Choroid plexus epithelial cell (primary cell): ENCODE measurements around the gene TCERG1L.

Experiments used
- DNase-seq: peaks from one replicate; pipeline ENCODE4 v3.0.0-alpha.2; 2010; ENCODE audit warnings: low read depth
- H3K4me3 ChIP-seq: 2 replicates; pipeline ENCODE4 v1.5.1; 2011; ENCODE audit warnings: low read depth, mild to moderate bottlenecking, control low read depth, low read length, moderate library complexity
- CTCF ChIP-seq: conservative IDR thresholded peaks from 2 replicates; pipeline ENCODE4 v1.5.1; 2011; ENCODE audit warnings: low read depth, mild to moderate bottlenecking, control low read depth, inconsistent platforms, low read length, moderate library complexity

Gene TCERG1L

DNA sequence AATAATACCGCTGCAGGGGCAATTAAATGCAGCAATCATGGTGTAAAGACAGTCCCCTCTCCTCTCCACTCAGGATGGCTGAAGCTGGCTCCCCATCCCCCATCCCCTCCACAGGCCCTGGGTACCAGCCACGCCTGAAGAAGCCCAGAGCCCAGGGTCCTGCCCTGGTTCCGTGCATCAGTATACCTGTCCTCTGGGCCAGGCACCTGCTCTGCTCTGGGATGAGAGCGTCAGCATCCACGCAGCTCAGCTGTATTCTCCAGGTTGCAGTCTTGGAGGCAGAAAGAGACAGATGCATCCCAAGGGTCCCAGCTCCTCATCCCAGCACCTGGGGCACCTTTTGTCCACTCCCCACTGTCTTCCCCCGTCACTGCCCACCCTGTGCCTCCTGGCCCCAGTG is 233.8 kb downstream of the TCERG1L start:
- no peak for DNase-seq
- no peak overlapping the region for H3K4me3 ChIP-seq
- TF ChIP-seq CTCF: no peak

DNA sequence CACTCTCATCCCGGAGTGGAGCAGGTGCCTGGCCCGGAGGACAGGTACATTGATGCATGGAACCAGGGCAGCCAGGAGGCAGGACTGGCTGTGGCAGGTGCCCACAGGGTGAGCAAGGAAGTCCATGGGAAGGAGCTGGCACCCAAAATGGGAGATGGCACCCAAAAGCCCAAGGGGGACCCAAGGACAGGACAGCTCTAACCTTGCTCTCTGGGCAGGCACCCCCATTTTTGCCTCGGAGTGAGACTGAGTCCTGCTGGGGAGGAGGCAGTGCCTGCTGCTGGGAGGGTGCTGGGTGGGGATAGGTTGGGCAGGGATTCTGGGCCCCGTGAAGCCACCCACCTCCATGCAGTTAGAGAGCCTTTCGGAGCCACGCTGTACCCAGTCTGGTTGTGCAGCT is 234.5 kb downstream of the TCERG1L start:
- TF ChIP-seq CTCF: no peak
- no peak overlapping the region for H3K4me3 ChIP-seq
- no peak for DNase-seq

- no peak for TF ChIP-seq CTCF
- no peak for DNase-seq
- H3K4me3 ChIP-seq: no peak overlapping the region
These were observed 235.2 kb downstream of the TCERG1L start for GRCh38 chr10:131076356-131076755.

GRCh38 chr10:131075218-131075770 is 236.2 kb downstream of the TCERG1L start:
- TF ChIP-seq CTCF: no peak
- no peak for DNase-seq
- no peak overlapping the region for H3K4me3 ChIP-seq

DNA sequence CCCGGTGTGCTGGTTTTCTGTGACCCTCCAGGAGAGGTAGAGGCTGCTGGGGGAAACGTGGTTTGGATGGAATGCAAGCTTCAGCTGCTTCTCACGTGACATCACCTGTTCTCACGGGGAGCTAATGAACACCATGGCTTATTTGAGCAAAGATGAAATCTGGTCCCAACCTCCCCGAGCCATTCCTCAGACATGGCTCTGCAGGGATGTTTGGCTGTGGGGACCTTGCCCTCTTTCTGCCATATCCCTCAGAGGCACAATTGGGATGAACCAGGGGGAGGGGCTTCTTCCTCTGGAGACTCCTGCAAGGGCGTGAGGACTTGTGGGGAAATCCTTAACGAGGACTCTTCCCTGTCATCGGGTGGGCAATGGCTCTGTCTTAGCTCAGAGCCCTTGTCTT is 236.8 kb downstream of the TCERG1L start:
- DNase-seq: no peak
- no peak for TF ChIP-seq CTCF
- no peak overlapping the region for H3K4me3 ChIP-seq

DNA sequence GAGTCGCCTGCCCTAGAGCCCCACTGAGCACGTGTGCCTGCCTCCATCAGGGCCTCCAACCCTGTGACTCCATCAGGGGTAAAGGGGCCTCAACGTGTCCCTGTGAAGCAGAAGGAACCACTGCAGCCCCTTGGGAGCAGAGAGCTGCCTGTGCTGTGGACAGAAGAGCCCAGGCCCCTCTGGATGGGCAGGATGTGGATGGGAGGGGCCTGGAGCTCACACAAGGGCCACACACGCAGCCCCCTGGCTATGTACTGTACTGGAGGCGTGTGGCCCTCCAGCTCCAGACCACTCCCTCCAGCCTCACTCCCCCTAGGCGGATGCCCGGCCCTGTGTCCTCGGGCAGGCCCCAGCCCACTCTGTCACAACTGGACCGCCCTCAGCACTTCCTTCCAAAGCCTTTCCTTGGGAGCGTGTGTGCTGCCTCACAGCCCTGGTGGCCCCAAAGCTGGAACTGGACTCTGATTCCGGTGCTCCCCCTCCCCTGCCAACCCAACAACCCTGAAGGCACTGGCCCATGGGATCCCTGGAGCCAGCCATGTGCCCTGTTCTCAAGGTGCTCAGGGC is 238.0 kb downstream of the TCERG1L start:
- H3K4me3 ChIP-seq: no peak overlapping the region
- DNase-seq: no peak
- no peak for TF ChIP-seq CTCF
